SK-N-SH (cell line): ENCODE results near the gene ZNF33B. TPM values are rescaled to one million over a fixed set of nuclear protein-coding genes. Genes with fewer than 3 reads are reported as not detected.

Experiments used
- CTCF ChIA-PET: fragments of 300-600, 350-600 bp; formaldehyde crosslinking; extraction: SDS; loops from one replicate; lab custom pipeline; 2021; lab: Yijun Ruan, JAX
- POLR2A ChIA-PET: fragments of 350-600 bp; sonication (Branson Sonifier 250); formaldehyde crosslinking; extraction: SDS; loops from one replicate; lab custom pipeline; 2020; ENCODE audit warnings: antibody characterized with exemption, inconsistent platforms; lab: Yijun Ruan, JAX
- DNase-seq: peaks from one replicate; pipeline ENCODE4 v3.0.0; 2012
- H2AFZ ChIP-seq: fragments of 200-600 bp; sonication (generic); 2 replicates; pipeline ENCODE4 v1.8.1; 2016; ENCODE audit warnings: antibody characterized with exemption, mild to moderate bottlenecking, low read depth
- H3F3A ChIP-seq: fragments of 200-600 bp; sonication (generic); replicated peaks from 2 replicates; pipeline ENCODE3; 2016; ENCODE audit warnings: antibody characterized with exemption, mild to moderate bottlenecking; ENCODE audit not compliant: insufficient read depth
- H3K27ac ChIP-seq, 2 experiments: fragments of 200-500 bp in 1 of 2; fragments of 200-600 bp in 1 of 2; sonication (Bioruptor generic) in 1 of 2; sonication (generic), shearing (Covaris generic) in 1 of 2; 2 replicates each; pipeline versions ENCODE4 v1.5.1 to v1.6.1; 2014 to 2016; ENCODE audit warnings: low read depth in 2 of 2, inconsistent platforms in 1 of 2, low read length in 1 of 2, mild to moderate bottlenecking in 1 of 2, mixed read lengths in 1 of 2
- H3K27me3 ChIP-seq: fragments of 200-600 bp; sonication (generic), shearing (Covaris generic); 2 replicates; pipeline ENCODE4 v1.6.1; 2016; ENCODE audit warnings: mixed run types; ENCODE audit not compliant: insufficient read depth
- H3K36me3 ChIP-seq, 2 experiments: fragments of 200-500 bp in 1 of 2; fragments of 200-600 bp in 1 of 2; sonication (Bioruptor generic) in 1 of 2; sonication (generic) in 1 of 2; replicated peaks in 1 of 2; 2 replicates each; pipeline versions ENCODE3 to v1.5.1; 2014 to 2016; ENCODE audit warnings: low read length in 1 of 2, mild to moderate bottlenecking in 1 of 2; ENCODE audit not compliant: insufficient read depth in 2 of 2, control insufficient read depth in 1 of 2
- H3K4me1 ChIP-seq, 2 experiments: fragments of 200-500 bp in 1 of 2; fragments of 200-600 bp in 1 of 2; sonication (Bioruptor generic) in 1 of 2; sonication (generic), shearing (Covaris generic) in 1 of 2; 2 replicates each; pipeline versions ENCODE4 v1.5.1 to v1.6.1; 2014 to 2016; ENCODE audit warnings: low read depth in 1 of 2, low read length in 1 of 2, mixed run types in 1 of 2; ENCODE audit not compliant: insufficient read depth in 2 of 2, control insufficient read depth in 1 of 2
- H3K4me2 ChIP-seq: fragments of 200-600 bp; sonication (generic), shearing (Covaris generic); 2 replicates; pipeline ENCODE4 v1.6.1; 2017; ENCODE audit warnings: mixed run types
- H3K4me3 ChIP-seq, 2 experiments: fragments of 200-500 bp in 1 of 2; fragments of 200-600 bp in 1 of 2; sonication (Bioruptor generic) in 1 of 2; sonication (generic), shearing (Covaris generic) in 1 of 2; 2 replicates each; pipeline versions ENCODE4 v1.5.1 to v1.8.1; 2014 to 2016; ENCODE audit warnings: low read depth in 2 of 2, inconsistent platforms in 1 of 2, low read length in 1 of 2, mild to moderate bottlenecking in 1 of 2, mixed read lengths in 1 of 2, moderate library complexity in 1 of 2
- H3K79me2 ChIP-seq: fragments of 200-600 bp; sonication (generic); 2 replicates; pipeline ENCODE4 v1.8.1; 2017; ENCODE audit warnings: mild to moderate bottlenecking; ENCODE audit not compliant: insufficient read depth
- H3K9ac ChIP-seq: fragments of 200-600 bp; sonication (generic); 2 replicates; pipeline ENCODE4 v1.6.1; 2017; ENCODE audit warnings: mixed run types
- H3K9me2 ChIP-seq: fragments of 200-600 bp; sonication (generic); 2 replicates; pipeline ENCODE4 v1.6.1; 2017; ENCODE audit warnings: mixed run types
- H3K9me3 ChIP-seq: fragments of 200-600 bp; sonication (generic); 2 replicates; pipeline ENCODE4 v1.6.1; 2017; ENCODE audit warnings: mixed run types, mild to moderate bottlenecking, moderate library complexity
- H4K20me1 ChIP-seq: fragments of 200-600 bp; sonication (generic); 2 replicates; pipeline ENCODE4 v1.6.1; 2017; ENCODE audit warnings: mild to moderate bottlenecking, mixed run types; ENCODE audit not compliant: insufficient read depth
- CHD2 ChIP-seq: fragments of 150-350 bp; IDR thresholded peaks from 2 replicates; pipeline ENCODE4 v1.6.1; 2018; ENCODE audit warnings: low read length; ENCODE audit not compliant: partially characterized antibody
- ELF1 ChIP-seq: IDR thresholded peaks from 2 replicates; pipeline ENCODE4 v1.4.0; 2012
- FOXJ3 ChIP-seq: sonication (generic); formaldehyde crosslinking; IDR thresholded peaks from 2 replicates; pipeline ENCODE4 v1.5.1; 2020; ENCODE audit warnings: mild to moderate bottlenecking, missing genetic modification reagents
- FOXM1 ChIP-seq: IDR thresholded peaks from 2 replicates; pipeline ENCODE4 v1.4.0; 2012; ENCODE audit warnings: low read depth, mild to moderate bottlenecking
- GATA2 ChIP-seq: sonication (generic); formaldehyde crosslinking; IDR thresholded peaks from 2 replicates; pipeline ENCODE4 v1.5.0; 2020; ENCODE audit warnings: mild to moderate bottlenecking, missing genetic modification reagents
- IRF3 ChIP-seq: fragments of 150-350 bp; IDR thresholded peaks from 2 replicates; pipeline ENCODE4 v1.6.1; 2016; ENCODE audit warnings: mild to moderate bottlenecking, low read depth, low read length
- MEF2A ChIP-seq: IDR thresholded peaks from 2 replicates; pipeline ENCODE4 v1.4.0; 2012; ENCODE audit warnings: low read depth, borderline replicate concordance
- MXI1 ChIP-seq: IDR thresholded peaks from 2 replicates; pipeline ENCODE4 v1.6.1; 2012; ENCODE audit warnings: mild to moderate bottlenecking, low read depth, low read length, improper control_type of control experiment
- POLR2AphosphoS5 ChIP-seq: IDR thresholded peaks from 2 replicates; pipeline ENCODE4 v1.6.1; 2012; ENCODE audit warnings: low read depth, low read length
- RFX5 ChIP-seq: IDR thresholded peaks from 2 replicates; pipeline ENCODE4 v1.6.1; 2012; ENCODE audit warnings: mild to moderate bottlenecking, improper control_type of control experiment, low read length
- RXRA ChIP-seq: IDR thresholded peaks from 2 replicates; pipeline ENCODE4 v1.4.0; 2012; ENCODE audit warnings: low read depth, mild to moderate bottlenecking, borderline replicate concordance
- SMC3 ChIP-seq: IDR thresholded peaks from 2 replicates; pipeline ENCODE4 v1.6.1; 2012; ENCODE audit warnings: low read depth, low read length, improper control_type of control experiment
- TAF1 ChIP-seq: IDR thresholded peaks from 2 replicates; pipeline ENCODE4 v1.6.1; 2012; ENCODE audit warnings: low read depth, mild to moderate bottlenecking, low read length, moderate library complexity, borderline replicate concordance
- TCF12 ChIP-seq: IDR thresholded peaks from 2 replicates; pipeline ENCODE4 v1.4.0; 2012
- TEAD4 ChIP-seq: IDR thresholded peaks from 2 replicates; pipeline ENCODE4 v1.4.0; 2012; ENCODE audit warnings: mild to moderate bottlenecking, borderline replicate concordance; ENCODE audit not compliant: insufficient read depth
- USF1 ChIP-seq: IDR thresholded peaks from 2 replicates; pipeline ENCODE4 v1.4.0; 2012; ENCODE audit warnings: low read depth, borderline replicate concordance
- WGBS: methylation state at CpG from one replicate; pipeline ENCODE4 v1.1.6; 2017; ENCODE audit warnings: low lambda C conversion rate; 5-methylcytosine and 5-hydroxymethylcytosine counted together
- polyA plus RNA-seq, 3 experiments: library from polyadenylated mRNA; depleted of rRNA; stranded (reverse); fragments of >200 nt; gene quantifications; 2 replicates each; pipeline ENCODE4 v1.2.3, GENCODE V29; 2012
- TF ChIP-seq, protein P1 (sequence below): fragments of 200-600 bp; sonication (generic); IDR thresholded peaks from 2 replicates; pipeline ENCODE4 v1.6.1; 2017; ENCODE audit warnings: antibody characterized with exemption, mild to moderate bottlenecking, moderate library complexity
- TF ChIP-seq, protein P2 (sequence below): fragments of 150-350 bp; IDR thresholded peaks from 2 replicates; pipeline ENCODE4 v1.6.1; 2017; ENCODE audit warnings: antibody characterized with exemption, low read length, low read depth, borderline replicate concordance
- TF ChIP-seq, protein P3 (sequence below): IDR thresholded peaks from 2 replicates; pipeline ENCODE4; 2012
- TF ChIP-seq, protein P4 (sequence below): IDR thresholded peaks from 2 replicates; pipeline ENCODE4 v1.4.0; 2012; ENCODE audit warnings: low read depth

ZNF33B gene
- polyA plus RNA-seq, 1 of the 3 experiments (the other 2 are of a cell fraction), result 5.6 TPM

GRCh38 chr10:42618424-42618823 lies 19.9 kb downstream of the ZNF33B start:
- H3F3A ChIP-seq, result no peaks in the 10 kb centered on the region
- no peaks in the 10 kb centered on the region for H3K9me2 ChIP-seq
- H3K9me3 ChIP-seq, result no peaks in the 10 kb centered on the region
- no peaks in the 10 kb centered on the region for H3K27me3 ChIP-seq
- ChIA-PET POLR2A (no interaction called here), CTCF (no interaction called here)
- H3K4me3 ChIP-seq, result no peak overlapping the region
- no peaks in the 10 kb centered on the region for H3K4me1 ChIP-seq
- H4K20me1 ChIP-seq, result no peaks in the 10 kb centered on the region
- WGBS, result 97% methylated on average over 4 of the region's 4 CpGs
- peaks cover 28 to 47% of the 10 kb centered on the region in 2 experiments for H3K36me3 ChIP-seq
- no peak overlapping the region for H3K27ac ChIP-seq
- H2AFZ ChIP-seq, result no peak overlapping the region
- DNase-seq, result no peak
- TF ChIP-seq TCF12 (no peak), FOXJ3 (CRISPR knock-in tag) (no peak), TAF1 (no peak), MEF2A (no peak), FOXM1 (no peak), SMC3 (no peak), CHD2 (no peak), MXI1 (no peak), RFX5 (no peak), POLR2AphosphoS5 (no peak), RXRA (no peak), GATA2 (CRISPR knock-in tag) (no peak), ELF1 (no peak), USF1 (no peak), IRF3 (no peak), TEAD4 (no peak)
- TF ChIP-seq, protein P1, sequence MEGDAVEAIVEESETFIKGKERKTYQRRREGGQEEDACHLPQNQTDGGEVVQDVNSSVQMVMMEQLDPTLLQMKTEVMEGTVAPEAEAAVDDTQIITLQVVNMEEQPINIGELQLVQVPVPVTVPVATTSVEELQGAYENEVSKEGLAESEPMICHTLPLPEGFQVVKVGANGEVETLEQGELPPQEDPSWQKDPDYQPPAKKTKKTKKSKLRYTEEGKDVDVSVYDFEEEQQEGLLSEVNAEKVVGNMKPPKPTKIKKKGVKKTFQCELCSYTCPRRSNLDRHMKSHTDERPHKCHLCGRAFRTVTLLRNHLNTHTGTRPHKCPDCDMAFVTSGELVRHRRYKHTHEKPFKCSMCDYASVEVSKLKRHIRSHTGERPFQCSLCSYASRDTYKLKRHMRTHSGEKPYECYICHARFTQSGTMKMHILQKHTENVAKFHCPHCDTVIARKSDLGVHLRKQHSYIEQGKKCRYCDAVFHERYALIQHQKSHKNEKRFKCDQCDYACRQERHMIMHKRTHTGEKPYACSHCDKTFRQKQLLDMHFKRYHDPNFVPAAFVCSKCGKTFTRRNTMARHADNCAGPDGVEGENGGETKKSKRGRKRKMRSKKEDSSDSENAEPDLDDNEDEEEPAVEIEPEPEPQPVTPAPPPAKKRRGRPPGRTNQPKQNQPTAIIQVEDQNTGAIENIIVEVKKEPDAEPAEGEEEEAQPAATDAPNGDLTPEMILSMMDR, result no peak
- TF ChIP-seq, protein P2, sequence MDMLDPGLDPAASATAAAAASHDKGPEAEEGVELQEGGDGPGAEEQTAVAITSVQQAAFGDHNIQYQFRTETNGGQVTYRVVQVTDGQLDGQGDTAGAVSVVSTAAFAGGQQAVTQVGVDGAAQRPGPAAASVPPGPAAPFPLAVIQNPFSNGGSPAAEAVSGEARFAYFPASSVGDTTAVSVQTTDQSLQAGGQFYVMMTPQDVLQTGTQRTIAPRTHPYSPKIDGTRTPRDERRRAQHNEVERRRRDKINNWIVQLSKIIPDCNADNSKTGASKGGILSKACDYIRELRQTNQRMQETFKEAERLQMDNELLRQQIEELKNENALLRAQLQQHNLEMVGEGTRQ, result no peak
- TF ChIP-seq, protein P3, sequence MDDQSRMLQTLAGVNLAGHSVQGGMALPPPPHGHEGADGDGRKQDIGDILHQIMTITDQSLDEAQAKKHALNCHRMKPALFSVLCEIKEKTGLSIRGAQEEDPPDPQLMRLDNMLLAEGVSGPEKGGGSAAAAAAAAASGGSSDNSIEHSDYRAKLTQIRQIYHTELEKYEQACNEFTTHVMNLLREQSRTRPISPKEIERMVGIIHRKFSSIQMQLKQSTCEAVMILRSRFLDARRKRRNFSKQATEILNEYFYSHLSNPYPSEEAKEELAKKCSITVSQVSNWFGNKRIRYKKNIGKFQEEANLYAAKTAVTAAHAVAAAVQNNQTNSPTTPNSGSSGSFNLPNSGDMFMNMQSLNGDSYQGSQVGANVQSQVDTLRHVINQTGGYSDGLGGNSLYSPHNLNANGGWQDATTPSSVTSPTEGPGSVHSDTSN, result no peak
- TF ChIP-seq, protein P4, sequence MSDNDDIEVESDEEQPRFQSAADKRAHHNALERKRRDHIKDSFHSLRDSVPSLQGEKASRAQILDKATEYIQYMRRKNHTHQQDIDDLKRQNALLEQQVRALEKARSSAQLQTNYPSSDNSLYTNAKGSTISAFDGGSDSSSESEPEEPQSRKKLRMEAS, result no peak
- H3K4me2 ChIP-seq, result no peak overlapping the region
- H3K9ac ChIP-seq, result no peak overlapping the region
- no peaks in the 10 kb centered on the region for H3K79me2 ChIP-seq
